GM18499 (cell line): ENCODE data around the gene OPHN1.

Source experiments
- ATAC-seq: cut with Tn5 transposase; IDR thresholded peaks from one replicate; pipeline ENCODE4 v1.9.1; 2021; ENCODE audit warnings: moderate number of reproducible peaks; ENCODE audit not compliant: insufficient read depth, unreplicated experiment

Gene OPHN1

GRCh38 chrX:68261060-68261672 lies 172.1 kb downstream of the OPHN1 start:
- ATAC-seq = no peak

GRCh38 chrX:68256990-68257389 lies 176.3 kb downstream of the OPHN1 start:
- ATAC-seq = no peak

- no peak for ATAC-seq
Measured at GRCh38 chrX:68254738-68255645, 178.3 kb downstream of the OPHN1 start.

DNA sequence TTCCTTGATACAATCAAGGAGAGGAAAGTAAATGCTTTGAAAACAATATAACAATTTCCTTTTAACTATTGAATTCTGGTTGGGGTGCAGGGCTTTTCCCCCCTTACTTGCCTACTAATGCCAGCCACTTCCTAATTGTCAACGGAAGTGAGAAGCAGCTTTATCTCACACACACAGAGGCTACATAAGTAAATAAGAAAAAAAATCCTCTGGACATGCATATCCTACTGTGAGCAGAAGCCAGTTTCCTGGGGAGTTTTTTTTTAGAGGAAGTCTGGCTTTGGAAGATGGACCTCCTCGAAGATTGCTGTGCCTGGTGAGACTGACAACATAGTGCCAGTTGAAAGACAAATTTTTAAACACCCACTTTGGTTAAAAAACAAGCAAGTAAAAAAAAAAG lies 180.6 kb downstream of the OPHN1 start:
- no peak for ATAC-seq

DNA sequence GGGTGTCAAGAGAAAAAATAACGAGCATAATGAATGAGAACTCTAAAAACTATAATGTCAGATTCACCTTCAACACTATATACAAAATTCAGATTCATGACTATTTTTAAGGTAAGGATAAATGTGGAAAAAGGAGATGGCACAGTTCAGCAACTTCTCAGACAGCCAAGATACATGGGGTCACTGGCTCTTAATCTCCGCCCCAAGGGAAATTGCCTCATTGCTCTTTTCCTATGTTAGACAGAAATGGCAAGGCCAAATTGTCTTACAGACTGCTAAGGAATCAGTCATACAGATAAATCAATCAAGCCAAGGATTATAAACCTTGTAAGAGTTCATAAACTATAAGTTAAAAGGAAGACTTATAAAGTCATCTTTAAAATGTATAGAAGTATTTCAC lies 183.4 kb downstream of the OPHN1 start:
- no peak for ATAC-seq

- no peak for ATAC-seq
Measured at GRCh38 chrX:68249401-68249831, 183.9 kb downstream of the OPHN1 start.

GRCh38 chrX:68238568-68238967 lies 194.7 kb downstream of the OPHN1 start:
- no peak for ATAC-seq

GRCh38 chrX:68234171-68234910 lies 199.0 kb downstream of the OPHN1 start:
- ATAC-seq = no peak

DNA sequence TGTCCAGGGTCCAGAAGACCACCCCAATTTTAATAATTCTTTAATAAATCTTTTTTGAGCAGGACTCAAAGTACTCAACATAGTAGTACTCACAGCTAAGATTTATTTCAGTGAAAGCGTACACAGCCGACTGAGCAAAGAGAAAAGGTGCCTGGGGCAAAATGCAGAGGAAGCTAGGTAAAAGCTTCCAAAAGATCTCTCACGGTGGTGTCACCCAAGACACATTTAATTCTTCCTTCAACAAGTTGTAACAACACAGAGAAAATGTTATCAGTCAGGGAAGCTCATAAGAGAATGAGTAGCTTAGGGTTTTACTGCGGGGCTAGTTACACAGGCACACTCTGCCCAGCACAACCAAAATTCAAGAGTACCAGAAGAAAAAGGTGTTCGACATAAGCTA lies 201.1 kb downstream of the OPHN1 start:
- no peak for ATAC-seq

GRCh38 chrX:68209008-68209407 lies 224.3 kb downstream of the OPHN1 start:
- no peak for ATAC-seq

- no peak for ATAC-seq
Measured at GRCh38 chrX:68204521-68205038, 228.7 kb downstream of the OPHN1 start.

DNA sequence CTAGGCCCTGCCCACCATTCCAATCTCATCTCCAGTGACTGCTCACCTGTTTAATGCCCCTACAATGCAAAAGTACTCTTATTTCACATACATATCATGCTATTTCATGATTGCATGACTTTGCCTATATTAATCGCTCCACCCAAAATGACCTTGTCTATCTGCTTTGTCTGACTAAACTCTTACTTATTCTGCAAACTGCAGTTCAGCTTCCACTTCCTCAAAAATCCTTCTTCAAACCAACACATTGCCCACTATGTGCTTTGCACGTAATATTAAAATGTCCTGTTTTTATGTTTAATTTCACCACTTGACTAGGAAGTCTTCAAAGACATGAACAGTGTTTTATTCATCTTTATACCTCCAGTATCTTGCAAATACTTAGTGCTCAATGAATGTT lies 229.6 kb downstream of the OPHN1 start:
- no peak for ATAC-seq

GRCh38 chrX:68203211-68203610 lies 230.1 kb downstream of the OPHN1 start:
- no peak for ATAC-seq

- no peak for ATAC-seq
Measured at GRCh38 chrX:68199062-68199848, 234.0 kb downstream of the OPHN1 start.

DNA sequence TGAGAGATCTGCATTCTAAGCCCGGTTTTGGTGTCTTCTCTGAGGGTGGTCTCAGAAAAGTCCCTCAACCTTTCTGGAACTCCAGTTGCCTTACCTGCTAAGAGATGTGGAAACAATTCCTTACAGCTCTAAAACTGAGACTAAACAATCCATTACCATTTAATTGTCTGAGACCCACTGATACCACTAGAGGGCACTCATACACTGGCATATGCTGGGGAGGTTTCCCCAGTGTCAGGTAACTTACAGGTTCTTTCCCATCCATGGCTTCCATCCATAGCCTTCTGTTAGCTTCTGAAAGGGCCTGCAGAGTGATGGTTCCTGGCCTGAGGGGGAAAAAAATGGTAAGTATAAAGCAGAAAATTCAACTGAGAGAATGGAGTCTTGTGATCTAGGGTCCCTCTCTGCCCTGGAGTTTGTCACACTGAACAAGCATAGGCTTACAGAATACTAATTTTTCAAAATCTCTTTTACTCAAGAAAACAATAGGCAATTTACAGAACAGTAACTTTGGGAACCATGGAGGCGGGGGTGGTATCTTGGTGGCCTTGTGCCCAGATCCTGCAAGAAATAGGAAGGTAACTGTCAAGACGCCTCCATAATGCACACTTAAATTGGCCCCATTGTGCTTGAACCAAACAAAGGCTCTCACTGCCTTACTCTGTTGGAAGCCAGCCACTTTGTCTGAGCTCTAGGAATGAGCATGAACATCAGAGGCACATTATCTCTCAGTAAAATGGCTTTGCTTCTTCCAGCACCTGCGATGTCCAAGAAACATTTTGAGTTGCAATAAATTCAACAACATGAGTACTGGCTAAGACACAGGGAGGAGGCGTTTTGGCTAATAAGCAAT lies 236.1 kb downstream of the OPHN1 start:
- ATAC-seq = peak; percentile 57

GRCh38 chrX:68195561-68195960 lies 237.7 kb downstream of the OPHN1 start:
- ATAC-seq = no peak

DNA sequence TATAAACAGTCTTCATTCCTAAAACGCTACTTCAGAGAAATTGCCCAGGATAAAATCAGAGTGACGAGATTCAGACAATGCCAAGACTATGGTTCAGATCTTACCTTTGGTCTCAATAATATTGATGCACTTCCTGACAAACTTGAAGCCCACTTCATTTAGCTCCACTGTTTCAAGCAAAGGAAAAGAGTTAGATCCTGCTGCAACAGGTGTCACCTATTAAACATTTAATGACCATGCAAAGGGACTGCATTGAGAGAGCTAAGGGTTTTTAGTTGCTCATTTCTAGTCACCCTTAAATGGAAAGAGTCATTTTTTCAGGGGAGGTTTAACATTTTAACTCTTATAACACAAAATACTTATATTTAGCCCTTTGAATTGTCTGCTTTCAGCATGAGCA lies 239.5 kb downstream of the OPHN1 start:
- ATAC-seq = no peak

- no peak for ATAC-seq
Measured at GRCh38 chrX:68193234-68193633, 240.1 kb downstream of the OPHN1 start.

DNA sequence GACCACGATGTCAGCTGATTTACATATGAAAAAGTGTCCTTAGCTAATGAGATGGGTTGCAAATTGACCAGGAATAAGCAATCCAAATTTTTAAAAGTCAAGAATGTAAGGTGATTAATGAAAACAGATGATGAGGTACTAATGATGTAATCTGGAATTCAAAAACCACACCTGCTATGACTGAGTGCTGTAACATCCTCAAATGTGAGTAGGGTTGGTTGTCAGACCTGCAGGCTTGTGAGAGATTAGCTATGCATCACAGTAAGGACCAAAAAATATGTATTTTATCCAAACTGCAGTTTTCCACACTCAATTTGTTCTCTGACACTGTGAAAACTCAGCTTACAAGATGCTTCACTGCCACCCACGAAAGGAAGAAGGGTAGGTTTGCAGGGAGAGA lies 242.5 kb downstream of the OPHN1 start:
- ATAC-seq = no peak
